Stomach (tissue), 4 donors: ENCODE data around the gene PBX2.
A peak's percentile ranks its signal among the peaks of the same experiment; 100 is the strongest.

Source experiments
- CTCF ChIP-seq, 7 experiments: fragments of 450-650 bp in 4 of 7; fragments of 200-600 bp in 3 of 7; sonication (generic) in 3 of 7; IDR thresholded peaks; one replicate each; pipeline ENCODE4 v1.5.1; 2016 to 2019; ENCODE audit warnings: antibody characterized with exemption in 7 of 7, control low read depth in 2 of 7, mild to moderate bottlenecking in 1 of 7
- EP300 ChIP-seq: sonication (generic); formaldehyde crosslinking; IDR thresholded peaks from one replicate; pipeline ENCODE4 v1.6.1; 2017; ENCODE audit warnings: antibody characterized with exemption
- POLR2AphosphoS5 ChIP-seq, 3 donors: sonication (generic); formaldehyde crosslinking; IDR thresholded peaks; one replicate each; pipeline ENCODE4 v1.6.1; 2016; ENCODE audit warnings: antibody characterized with exemption in 3 of 3

- peak in 1 of 3 donors; percentile 3 for TF ChIP-seq POLR2AphosphoS5 (IDR thresholded peaks at IDR 0.05)
- TF ChIP-seq CTCF (IDR thresholded peaks at IDR 0.05), result no peak
- TF ChIP-seq EP300, result no peak
Measured at GRCh38 chr6:32163559-32164258, 26.3 kb downstream of the PBX2 start.
